Peyer's patch (tissue), 4 donors: ENCODE measurements around the gene PNPLA8. TPM values are rescaled to one million over a fixed set of nuclear protein-coding genes. Genes with fewer than 3 reads are reported as not detected.

Experiments
- DNase-seq, 3 donors: peaks; one replicate each; pipeline ENCODE4 v3.0.0-alpha.2; 2017 to 2019
- H3K27ac ChIP-seq, 4 donors: fragments of 200-600 bp; sonication (generic); one replicate each; pipeline ENCODE4 v1.5.1; 2016 to 2019
- H3K27me3 ChIP-seq, 2 donors: fragments of 200-600 bp; sonication (generic); one replicate each; pipeline ENCODE4 v1.5.1; 2019
- H3K36me3 ChIP-seq, 3 donors: fragments of 200-600 bp; sonication (generic); one replicate each; pipeline ENCODE4 v1.5.1; 2016 to 2019
- H3K4me1 ChIP-seq, 4 donors: fragments of 200-600 bp; sonication (generic); one replicate each; pipeline ENCODE4 v1.5.1; 2016 to 2019
- H3K4me3 ChIP-seq, 4 donors: fragments of 200-600 bp; sonication (generic); 1 replicate in 3 of 4; 2 replicates in 1 of 4; pipeline ENCODE4 v1.5.1; 2016 to 2019; ENCODE audit warnings: mild to moderate bottlenecking in 1 of 4
- H3K9me3 ChIP-seq, 4 donors: fragments of 200-600 bp; sonication (generic); one replicate each; pipeline ENCODE4 v1.5.1; 2016 to 2019; ENCODE audit warnings: mild to moderate bottlenecking in 1 of 4
- CTCF ChIP-seq, 6 experiments: fragments of 450-650 bp in 4 of 6; fragments of 200-600 bp in 2 of 6; sonication (generic) in 1 of 6; IDR thresholded peaks; one replicate each; pipeline ENCODE4 v1.5.1; 2017 to 2019; ENCODE audit warnings: antibody characterized with exemption in 6 of 6, mild to moderate bottlenecking in 3 of 6, moderate library complexity in 1 of 6
- POLR2A ChIP-seq, 2 donors: fragments of 450-650 bp; IDR thresholded peaks; one replicate each; pipeline ENCODE4 v1.5.1; 2017; ENCODE audit warnings: antibody characterized with exemption in 2 of 2, mild to moderate bottlenecking in 2 of 2, moderate library complexity in 2 of 2
- total RNA-seq, 4 donors: library from RNA; depleted of rRNA; stranded (reverse); fragments of >200 nt; gene quantifications; one replicate each; pipeline ENCODE4 v1.1.0, GENCODE V29; 2016

PNPLA8 gene, protein sequence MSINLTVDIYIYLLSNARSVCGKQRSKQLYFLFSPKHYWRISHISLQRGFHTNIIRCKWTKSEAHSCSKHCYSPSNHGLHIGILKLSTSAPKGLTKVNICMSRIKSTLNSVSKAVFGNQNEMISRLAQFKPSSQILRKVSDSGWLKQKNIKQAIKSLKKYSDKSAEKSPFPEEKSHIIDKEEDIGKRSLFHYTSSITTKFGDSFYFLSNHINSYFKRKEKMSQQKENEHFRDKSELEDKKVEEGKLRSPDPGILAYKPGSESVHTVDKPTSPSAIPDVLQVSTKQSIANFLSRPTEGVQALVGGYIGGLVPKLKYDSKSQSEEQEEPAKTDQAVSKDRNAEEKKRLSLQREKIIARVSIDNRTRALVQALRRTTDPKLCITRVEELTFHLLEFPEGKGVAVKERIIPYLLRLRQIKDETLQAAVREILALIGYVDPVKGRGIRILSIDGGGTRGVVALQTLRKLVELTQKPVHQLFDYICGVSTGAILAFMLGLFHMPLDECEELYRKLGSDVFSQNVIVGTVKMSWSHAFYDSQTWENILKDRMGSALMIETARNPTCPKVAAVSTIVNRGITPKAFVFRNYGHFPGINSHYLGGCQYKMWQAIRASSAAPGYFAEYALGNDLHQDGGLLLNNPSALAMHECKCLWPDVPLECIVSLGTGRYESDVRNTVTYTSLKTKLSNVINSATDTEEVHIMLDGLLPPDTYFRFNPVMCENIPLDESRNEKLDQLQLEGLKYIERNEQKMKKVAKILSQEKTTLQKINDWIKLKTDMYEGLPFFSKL
- total RNA-seq, result 10 to 100 TPM in 3 of 4 donors, 1 to 10 TPM in 1; 8.9 to 28.9 (median 20.1) TPM

DNA sequence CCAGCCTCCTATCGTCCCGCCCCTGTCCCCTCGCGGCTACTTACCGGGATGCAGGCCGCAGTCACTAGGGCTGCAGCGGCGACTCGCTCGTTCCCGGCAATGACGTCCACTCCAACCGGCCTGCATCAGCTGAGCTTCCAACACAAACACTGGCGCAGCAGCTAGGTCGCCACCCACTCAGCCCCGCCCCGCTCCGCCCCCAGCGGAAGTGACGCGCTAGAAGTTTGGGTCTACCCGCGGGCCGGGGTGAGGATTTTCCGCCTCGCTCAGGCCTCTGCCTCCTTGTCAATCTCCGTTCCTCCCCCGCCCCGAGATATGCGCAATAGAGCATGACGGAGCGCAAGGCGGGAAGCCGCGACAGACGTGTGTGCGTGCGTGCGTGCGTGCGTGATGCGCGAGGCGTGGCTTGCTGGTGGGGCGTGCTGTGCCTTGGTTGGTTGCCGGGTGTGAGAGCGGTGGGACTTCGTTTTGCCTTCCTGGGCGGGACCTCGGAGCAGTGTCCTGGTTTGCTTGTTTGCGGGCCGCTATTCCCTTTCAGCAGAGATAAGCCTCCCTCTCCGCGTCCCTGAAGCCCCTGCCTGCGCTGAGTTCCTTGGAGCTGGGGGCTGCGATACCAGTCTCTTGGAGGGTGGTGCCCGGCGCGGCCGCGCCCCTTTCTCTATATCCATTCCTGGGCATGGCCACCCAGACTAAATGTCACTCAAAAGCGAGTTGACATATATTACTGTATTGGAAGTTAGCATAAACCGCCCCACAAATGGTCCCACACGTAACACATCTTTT lies at the start of gene PNPLA8:
Gene PNPLA8 (minus strand): TSS at position 151 of the 783 bp plus-strand sequence. CDS start 10,644 bp downstream, outside the sequence.
- peak within 1 kb of the TSS; percentile 75 to 95 (median 84) for H3K4me3 ChIP-seq
- peak; percentile 100 for DNase-seq
- no peaks in the 10 kb centered on the region for H3K36me3 ChIP-seq
- peak in 2 of 6 experiments; percentile 1 to 12 for TF ChIP-seq CTCF (IDR thresholded peaks at IDR 0.05)
- peak; percentile 92 to 93 for TF ChIP-seq POLR2A (IDR thresholded peaks at IDR 0.05)
- peak within 1 kb of the TSS; percentile 94 to 100 (median 97) for H3K27ac ChIP-seq
- H3K9me3 ChIP-seq, result no peaks in the 10 kb centered on the region
- peaks cover 0 to 20% (median 10%) of the 10 kb centered on the region in 4 donors for H3K4me1 ChIP-seq
- H3K27me3 ChIP-seq, result no peaks in the 10 kb centered on the region

- TF ChIP-seq CTCF (IDR thresholded peaks at IDR 0.05) (no peak), POLR2A (IDR thresholded peaks at IDR 0.05) (no peak)
- no peaks in the 10 kb centered on the region for H3K9me3 ChIP-seq
- peaks cover 0 to 8% (median 2%) of the 10 kb centered on the region in 4 donors for H3K4me1 ChIP-seq
- H3K27ac ChIP-seq, result no peak overlapping the region
- H3K4me3 ChIP-seq, result no peak overlapping the region
- DNase-seq, result no peak
- H3K27me3 ChIP-seq, result no peaks in the 10 kb centered on the region
- H3K36me3 ChIP-seq, result peaks cover 0 to 30% (median 0%) of the 10 kb centered on the region in 3 donors
Measured at GRCh38 chr7:108575156-108575555, 49.2 kb upstream of the PNPLA8 start.

GRCh38 chr7:108572480-108572879 lies 46.5 kb upstream of the PNPLA8 start:
- Histone ChIP-seq H3K27me3 (no peaks in the 10 kb centered on the region), H3K4me3 (no peak overlapping the region), H3K9me3 (no peaks in the 10 kb centered on the region), H3K4me1 (peaks cover 0 to 14% (median 6%) of the 10 kb centered on the region in 4 donors), H3K27ac (no peak overlapping the region), H3K36me3 (peaks cover 0 to 22% (median 0%) of the 10 kb centered on the region in 3 donors)
- no peak for DNase-seq
- TF ChIP-seq CTCF (IDR thresholded peaks at IDR 0.05) (no peak), POLR2A (IDR thresholded peaks at IDR 0.05) (no peak)

DNA sequence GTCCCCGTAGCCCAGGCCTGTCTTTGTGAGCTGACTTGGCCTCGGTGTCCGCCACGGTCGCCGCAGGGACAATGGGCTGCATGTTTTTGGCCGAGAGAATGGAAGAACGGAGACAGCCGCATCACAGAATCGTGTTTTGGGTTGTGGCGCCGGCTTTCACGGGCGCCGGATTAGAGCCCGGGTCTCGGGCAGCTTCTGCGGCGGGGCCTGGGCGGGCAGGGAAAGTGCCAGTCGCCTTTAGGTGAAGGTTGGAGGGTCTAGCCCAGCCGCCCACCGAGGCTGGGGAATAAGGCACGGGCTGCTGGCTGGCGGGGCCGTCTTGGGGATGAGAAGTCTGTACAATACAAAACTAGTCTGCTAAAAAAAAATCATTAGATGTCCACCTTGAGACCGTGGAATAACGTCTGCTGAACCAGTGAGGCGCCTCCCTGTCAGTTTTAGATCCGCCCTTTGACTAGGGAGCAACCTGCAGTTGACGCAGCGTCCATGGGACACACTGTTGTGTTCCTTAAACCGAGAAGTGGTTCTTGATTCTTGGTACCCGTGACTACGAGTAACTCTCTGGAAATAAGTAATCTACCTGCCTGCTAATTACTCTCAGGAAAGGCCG lies 44.3 kb upstream of the PNPLA8 start:
- peak; percentile 60 to 85 (median 70) for DNase-seq
- no peaks in the 10 kb centered on the region for H3K9me3 ChIP-seq
- no peaks in the 10 kb centered on the region for H3K27me3 ChIP-seq
- TF ChIP-seq CTCF (IDR thresholded peaks at IDR 0.05), result no peak
- peak in 1 of 2 donors; percentile 39 for TF ChIP-seq POLR2A (IDR thresholded peaks at IDR 0.05)
- peaks cover 0 to 20% (median 9%) of the 10 kb centered on the region in 4 donors for H3K4me1 ChIP-seq
- peaks cover 0 to 26% (median 0%) of the 10 kb centered on the region in 3 donors for H3K36me3 ChIP-seq
- H3K4me3 ChIP-seq, result peak overlapping the region; percentile 43 to 87 (median 82)
- peak overlapping the region; percentile 86 to 95 (median 94) for H3K27ac ChIP-seq
